WERI-Rb-1 (cell line): ENCODE measurements around the gene BEX3.
"Not testable (repeated sequence)": the region's sequence is repeated elsewhere in the genome, so short reads cannot be mapped to it uniquely, and the experiment has no call there.

ENCODE experiments used
- DNase-seq: peaks from one replicate; pipeline ENCODE4 v3.0.0-alpha.2; 2020
- H3K27ac ChIP-seq: fragments of 250-450 bp; sonication (Bioruptor Pico); 2 replicates; pipeline ENCODE4 v1.5.1; 2020; ENCODE audit warnings: mild to moderate bottlenecking, moderate library complexity
- H3K27me3 ChIP-seq: fragments of 250-450 bp; sonication (Bioruptor Pico); 2 replicates; pipeline ENCODE4 v1.5.1; 2021; ENCODE audit warnings: mild to moderate bottlenecking, low read depth, moderate library complexity; ENCODE audit not compliant: insufficient read depth, severe bottlenecking
- H3K36me3 ChIP-seq: fragments of 250-450 bp; sonication (Bioruptor Pico); 2 replicates; pipeline ENCODE4 v1.5.1; 2020; ENCODE audit warnings: mild to moderate bottlenecking, moderate library complexity
- H3K4me3 ChIP-seq: 2 replicates; pipeline ENCODE4 v1.5.1; 2011; ENCODE audit warnings: low read depth, mild to moderate bottlenecking, control low read depth, low read length
- H3K9me3 ChIP-seq: fragments of 250-450 bp; sonication (Bioruptor Pico); 2 replicates; pipeline ENCODE4 v1.5.1; 2021; ENCODE audit warnings: mild to moderate bottlenecking, moderate library complexity; ENCODE audit not compliant: severe bottlenecking
- TF ChIP-seq, protein P1 (sequence below): IDR thresholded peaks from 2 replicates; pipeline ENCODE4 v1.5.1; 2011; ENCODE audit warnings: low read depth, mild to moderate bottlenecking, control low read depth, inconsistent platforms, low read length

Gene BEX3

DNA sequence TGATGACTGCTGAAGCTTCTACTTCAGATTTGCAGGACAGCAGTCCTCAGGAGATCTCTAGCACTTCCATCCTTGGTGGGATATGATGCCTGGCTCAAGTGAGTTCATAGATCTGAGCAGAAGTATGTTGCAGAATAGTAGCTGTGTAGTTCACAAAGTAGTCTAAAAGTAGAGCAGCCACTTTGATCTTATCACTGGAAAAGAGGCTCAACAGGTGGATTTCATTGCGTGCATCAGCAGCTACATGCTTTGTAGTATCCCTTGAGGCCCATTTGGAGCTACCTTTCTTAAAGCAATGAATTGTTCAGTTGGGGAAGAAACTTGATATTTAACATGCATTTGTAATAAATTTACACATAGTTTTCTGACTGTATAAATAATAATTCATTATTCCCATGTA is 29.9 kb downstream of the BEX3 start:
- no peaks in the 10 kb centered on the region for H3K9me3 ChIP-seq
- H3K27ac ChIP-seq: no peak overlapping the region
- TF ChIP-seq, protein P1, sequence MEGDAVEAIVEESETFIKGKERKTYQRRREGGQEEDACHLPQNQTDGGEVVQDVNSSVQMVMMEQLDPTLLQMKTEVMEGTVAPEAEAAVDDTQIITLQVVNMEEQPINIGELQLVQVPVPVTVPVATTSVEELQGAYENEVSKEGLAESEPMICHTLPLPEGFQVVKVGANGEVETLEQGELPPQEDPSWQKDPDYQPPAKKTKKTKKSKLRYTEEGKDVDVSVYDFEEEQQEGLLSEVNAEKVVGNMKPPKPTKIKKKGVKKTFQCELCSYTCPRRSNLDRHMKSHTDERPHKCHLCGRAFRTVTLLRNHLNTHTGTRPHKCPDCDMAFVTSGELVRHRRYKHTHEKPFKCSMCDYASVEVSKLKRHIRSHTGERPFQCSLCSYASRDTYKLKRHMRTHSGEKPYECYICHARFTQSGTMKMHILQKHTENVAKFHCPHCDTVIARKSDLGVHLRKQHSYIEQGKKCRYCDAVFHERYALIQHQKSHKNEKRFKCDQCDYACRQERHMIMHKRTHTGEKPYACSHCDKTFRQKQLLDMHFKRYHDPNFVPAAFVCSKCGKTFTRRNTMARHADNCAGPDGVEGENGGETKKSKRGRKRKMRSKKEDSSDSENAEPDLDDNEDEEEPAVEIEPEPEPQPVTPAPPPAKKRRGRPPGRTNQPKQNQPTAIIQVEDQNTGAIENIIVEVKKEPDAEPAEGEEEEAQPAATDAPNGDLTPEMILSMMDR: no peak
- DNase-seq: no peak
- no peak overlapping the region for H3K4me3 ChIP-seq
- H3K27me3 ChIP-seq: peaks cover 26% of the 10 kb centered on the region
- no peaks in the 10 kb centered on the region for H3K36me3 ChIP-seq

- H3K27me3 ChIP-seq: peaks cover 26% of the 10 kb centered on the region
- no peaks in the 10 kb centered on the region for H3K36me3 ChIP-seq
- TF ChIP-seq, protein P1: no peak
- H3K9me3 ChIP-seq: peaks cover 2% of the 10 kb centered on the region
- H3K27ac ChIP-seq: no peak overlapping the region
- DNase-seq: no peak
- H3K4me3 ChIP-seq: no peak overlapping the region
Observed at GRCh38 chrX:103407776-103408175, 31.4 kb downstream of the BEX3 start.

GRCh38 chrX:103411721-103412120 is 35.4 kb downstream of the BEX3 start:
- H3K9me3 ChIP-seq, H3K4me3 ChIP-seq, H3K36me3 ChIP-seq, DNase-seq, H3K27ac ChIP-seq: not testable (repeated sequence)
- peaks cover 15% of the 10 kb centered on the region for H3K27me3 ChIP-seq

DNA sequence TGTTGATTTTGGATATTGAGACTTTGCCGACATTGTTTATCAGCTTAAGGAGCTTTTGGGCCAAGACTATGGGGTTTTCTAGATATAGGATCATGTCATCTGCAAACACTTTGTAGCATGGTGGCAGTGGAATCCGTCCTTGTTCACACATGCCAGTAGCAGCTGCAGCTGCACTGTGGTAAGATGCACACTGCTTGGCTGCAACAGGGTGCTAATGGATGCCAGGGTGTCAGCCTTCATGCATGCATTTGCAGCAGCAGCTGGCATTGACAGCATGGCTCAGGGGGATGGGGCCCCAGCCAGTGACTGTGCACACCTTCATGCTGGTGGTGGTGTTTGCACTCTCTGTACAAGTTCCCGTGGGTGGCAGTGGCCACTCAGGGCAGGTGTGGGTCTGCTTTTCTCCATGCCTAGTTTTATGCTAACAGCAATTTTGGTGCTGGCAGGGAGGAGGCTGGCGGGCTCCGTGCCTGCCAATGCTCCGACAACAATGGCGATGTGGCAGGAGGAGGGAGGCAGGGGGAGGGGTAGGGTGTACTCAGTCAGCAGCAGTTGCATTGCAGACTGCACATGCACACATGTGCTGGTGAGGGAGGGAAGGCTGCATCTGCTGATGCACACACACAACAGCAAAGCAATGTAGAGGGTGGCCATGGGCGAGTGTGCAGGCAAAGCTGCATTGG is 37.5 kb downstream of the BEX3 start:
- Histone ChIP-seq H3K27me3 (peaks cover 11% of the 10 kb centered on the region), H3K9me3 (peaks cover 2% of the 10 kb centered on the region), H3K4me3 (no peak overlapping the region), H3K36me3 (no peaks in the 10 kb centered on the region), H3K27ac (no peak overlapping the region)
- DNase-seq: no peak
- TF ChIP-seq, protein P1: no peak

GRCh38 chrX:103414561-103414960 is 38.2 kb downstream of the BEX3 start:
- Histone ChIP-seq H3K27me3 (peaks cover 11% of the 10 kb centered on the region), H3K9me3 (peaks cover 2% of the 10 kb centered on the region), H3K4me3 (no peak overlapping the region), H3K27ac (no peak overlapping the region), H3K36me3 (no peaks in the 10 kb centered on the region)
- TF ChIP-seq, protein P1: no peak
- no peak for DNase-seq

DNA sequence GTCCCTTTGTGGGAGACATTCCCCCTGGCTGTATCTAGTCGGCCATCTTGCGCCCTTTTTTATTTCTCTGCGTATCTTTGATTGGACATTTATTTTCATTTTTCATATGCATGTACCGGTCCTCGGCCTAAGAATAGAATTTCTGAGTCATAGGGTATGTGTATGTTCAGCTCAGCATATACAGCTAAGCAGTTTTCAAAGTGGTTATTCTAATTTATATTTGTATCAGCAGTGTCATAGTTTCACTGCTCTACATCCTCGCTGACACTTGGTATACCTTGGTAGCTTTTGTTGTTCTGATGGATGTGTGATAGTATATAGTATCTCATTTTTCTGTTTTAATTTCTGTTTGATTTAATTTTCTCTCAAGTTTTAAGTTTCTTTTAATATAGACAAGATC is 38.7 kb downstream of the BEX3 start:
- no peak overlapping the region for H3K4me3 ChIP-seq
- DNase-seq: no peak
- H3K27me3 ChIP-seq: peaks cover 11% of the 10 kb centered on the region
- no peaks in the 10 kb centered on the region for H3K36me3 ChIP-seq
- H3K27ac ChIP-seq: no peak overlapping the region
- TF ChIP-seq, protein P1: no peak
- H3K9me3 ChIP-seq: peaks cover 2% of the 10 kb centered on the region
